HG03378 (cell line): ENCODE measurements around the gene ATP11A.

Experiments used
- ATAC-seq: cut with Tn5 transposase; IDR thresholded peaks from one replicate; pipeline ENCODE4 v1.9.1; 2021; ENCODE audit warnings: mild to moderate bottlenecking, moderate library complexity; ENCODE audit not compliant: unreplicated experiment

The ATP11A gene

GRCh38 chr13:112917056-112917664 is 227.3 kb downstream of the ATP11A start:
- ATAC-seq: no peak

- ATAC-seq: no peak
Measured at GRCh38 chr13:112917737-112918136, 227.9 kb downstream of the ATP11A start.

- no peak for ATAC-seq
Measured at GRCh38 chr13:112918266-112918665, 228.4 kb downstream of the ATP11A start.

- ATAC-seq: no peak
Measured at GRCh38 chr13:112918746-112919145, 228.9 kb downstream of the ATP11A start.

- no peak for ATAC-seq
Measured at GRCh38 chr13:112923962-112924361, 234.1 kb downstream of the ATP11A start.

GRCh38 chr13:112924365-112924764 is 234.5 kb downstream of the ATP11A start:
- ATAC-seq: no peak

- no peak for ATAC-seq
Measured at GRCh38 chr13:112926003-112926402, 236.2 kb downstream of the ATP11A start.

GRCh38 chr13:112926993-112927392 is 237.2 kb downstream of the ATP11A start:
- ATAC-seq: no peak

- no peak for ATAC-seq
Measured at GRCh38 chr13:112928020-112928971, 238.5 kb downstream of the ATP11A start.

- ATAC-seq: no peak
Measured at GRCh38 chr13:112928972-112929782, 239.3 kb downstream of the ATP11A start.

GRCh38 chr13:112929783-112930055 is 239.9 kb downstream of the ATP11A start:
- no peak for ATAC-seq

- ATAC-seq: no peak
Measured at GRCh38 chr13:112930192-112930591, 240.4 kb downstream of the ATP11A start.

- ATAC-seq: peak; percentile 87
Measured at GRCh38 chr13:112931028-112931934, 241.4 kb downstream of the ATP11A start.

- no peak for ATAC-seq
Measured at GRCh38 chr13:112932971-112933370, 243.1 kb downstream of the ATP11A start.

- no peak for ATAC-seq
Measured at GRCh38 chr13:112933649-112934048, 243.8 kb downstream of the ATP11A start.

- ATAC-seq: no peak
Measured at GRCh38 chr13:112934078-112934477, 244.2 kb downstream of the ATP11A start.
